Fibroblast of skin of abdomen (primary cell): Measurements from ENCODE around the gene UCK2.

Experiments used
- DNase-seq: peaks from one replicate; pipeline ENCODE4 v3.0.0-alpha.2; 2013

Gene UCK2

GRCh38 chr1:165834881-165835280, 7.5 kb downstream of the UCK2 start:
- no peak for DNase-seq

- no peak for DNase-seq
Observed at GRCh38 chr1:165836664-165837482, 9.5 kb downstream of the UCK2 start.

GRCh38 chr1:165837838-165838364, 10.5 kb downstream of the UCK2 start:
- DNase-seq = no peak

- DNase-seq = no peak
Observed at GRCh38 chr1:165840423-165840822, 13.0 kb downstream of the UCK2 start.

- peak; percentile 20 for DNase-seq
Observed at GRCh38 chr1:165841582-165842017, 14.2 kb downstream of the UCK2 start.

GRCh38 chr1:165842023-165842670, 14.7 kb downstream of the UCK2 start:
- no peak for DNase-seq

GRCh38 chr1:165842671-165843129, 15.3 kb downstream of the UCK2 start:
- peak; percentile 55 for DNase-seq

- DNase-seq = no peak
Observed at GRCh38 chr1:165843304-165843703, 15.9 kb downstream of the UCK2 start.

GRCh38 chr1:165844114-165844798, 16.8 kb downstream of the UCK2 start:
- no peak for DNase-seq

- DNase-seq = no peak
Observed at GRCh38 chr1:165844933-165845332, 17.5 kb downstream of the UCK2 start.

- DNase-seq = no peak
Observed at GRCh38 chr1:165845569-165845968, 18.2 kb downstream of the UCK2 start.

- no peak for DNase-seq
Observed at GRCh38 chr1:165845992-165846748, 18.8 kb downstream of the UCK2 start.

GRCh38 chr1:165847486-165847885, 20.1 kb downstream of the UCK2 start:
- no peak for DNase-seq

- no peak for DNase-seq
Observed at GRCh38 chr1:165849353-165850133, 22.1 kb downstream of the UCK2 start.

GRCh38 chr1:165851034-165851658, 23.7 kb downstream of the UCK2 start:
- DNase-seq = no peak

- no peak for DNase-seq
Observed at GRCh38 chr1:165852871-165853270, 25.5 kb downstream of the UCK2 start.

- DNase-seq = no peak
Observed at GRCh38 chr1:165853528-165854075, 26.2 kb downstream of the UCK2 start.

- peak; percentile 97 for DNase-seq
Observed at GRCh38 chr1:165854101-165854845, 26.9 kb downstream of the UCK2 start.

- DNase-seq = no peak
Observed at GRCh38 chr1:165855010-165855838, 27.8 kb downstream of the UCK2 start.
